HG02981 (cell line): ENCODE data around the gene PPP1R13B.

Experiments used
- ATAC-seq: cut with Tn5 transposase; IDR thresholded peaks from one replicate; pipeline ENCODE4 v1.9.1; 2021; ENCODE audit warnings: mild to moderate bottlenecking, moderate library complexity; ENCODE audit not compliant: unreplicated experiment

The PPP1R13B gene

GRCh38 chr14:103745424-103745823 is 102.0 kb downstream of the PPP1R13B start:
- no peak for ATAC-seq

- ATAC-seq, result no peak
Observed at GRCh38 chr14:103744621-103745395, 102.6 kb downstream of the PPP1R13B start.

GRCh38 chr14:103743691-103744090 is 103.7 kb downstream of the PPP1R13B start:
- no peak for ATAC-seq

- ATAC-seq, result no peak
Observed at GRCh38 chr14:103742499-103743255, 104.7 kb downstream of the PPP1R13B start.

- ATAC-seq, result no peak
Observed at GRCh38 chr14:103741876-103742275, 105.5 kb downstream of the PPP1R13B start.

- no peak for ATAC-seq
Observed at GRCh38 chr14:103740991-103741689, 106.2 kb downstream of the PPP1R13B start.

- ATAC-seq, result no peak
Observed at GRCh38 chr14:103739793-103740501, 107.4 kb downstream of the PPP1R13B start.

GRCh38 chr14:103739466-103739792 is 107.9 kb downstream of the PPP1R13B start:
- ATAC-seq, result no peak

- no peak for ATAC-seq
Observed at GRCh38 chr14:103738701-103739451, 108.5 kb downstream of the PPP1R13B start.

- ATAC-seq, result no peak
Observed at GRCh38 chr14:103738166-103738565, 109.2 kb downstream of the PPP1R13B start.

GRCh38 chr14:103737432-103738045 is 109.8 kb downstream of the PPP1R13B start:
- no peak for ATAC-seq

- no peak for ATAC-seq
Observed at GRCh38 chr14:103736546-103737431, 110.6 kb downstream of the PPP1R13B start.

- ATAC-seq, result no peak
Observed at GRCh38 chr14:103735815-103736545, 111.4 kb downstream of the PPP1R13B start.

- ATAC-seq, result no peak
Observed at GRCh38 chr14:103735439-103735814, 111.9 kb downstream of the PPP1R13B start.

GRCh38 chr14:103735022-103735421 is 112.4 kb downstream of the PPP1R13B start:
- ATAC-seq, result no peak

- no peak for ATAC-seq
Observed at GRCh38 chr14:103734081-103734888, 113.1 kb downstream of the PPP1R13B start.

- no peak for ATAC-seq
Observed at GRCh38 chr14:103733651-103734050, 113.7 kb downstream of the PPP1R13B start.
